WI38 (cell line): ENCODE results near the gene CNOT9.
A peak's percentile ranks its signal among the peaks of the same experiment; 100 is the strongest.

ENCODE experiments used
- H3K4me3 ChIP-seq: 2 replicates; pipeline ENCODE4 v1.5.1; 2011; ENCODE audit warnings: low read depth, mild to moderate bottlenecking, control low read depth, low read length
- TF ChIP-seq, protein P1 (sequence below): IDR thresholded peaks from 2 replicates; pipeline ENCODE4 v1.5.1; 2012; ENCODE audit warnings: low read depth, mild to moderate bottlenecking, control low read depth, low read length

CNOT9 gene

DNA sequence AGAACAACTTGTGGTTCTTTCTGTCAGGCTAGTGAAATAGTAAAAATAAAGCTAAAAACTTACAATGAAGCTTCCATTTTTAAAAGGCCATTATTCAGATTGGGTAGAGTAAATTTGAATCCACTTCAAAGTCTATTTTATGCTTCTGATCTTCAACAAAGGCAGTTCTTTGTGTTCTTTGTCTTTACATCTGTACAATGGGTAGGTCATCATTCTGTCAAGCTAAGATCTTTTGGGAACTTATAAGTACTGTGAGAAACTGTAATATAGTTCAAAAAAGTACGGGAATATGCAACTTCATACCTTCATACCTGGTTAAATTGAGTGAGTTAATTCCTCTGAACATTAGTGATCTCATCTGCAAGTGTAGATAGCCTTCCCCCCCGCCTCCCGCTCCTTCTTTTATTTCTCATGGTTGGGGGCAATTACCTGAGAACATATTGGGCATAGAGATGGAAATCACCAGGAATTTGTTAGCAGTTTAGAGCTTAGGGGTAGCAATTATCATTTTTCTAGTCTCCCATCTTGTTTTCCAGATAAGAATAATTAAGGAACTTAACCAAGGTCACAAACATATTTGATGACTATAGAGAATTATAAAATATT, 9.7 kb downstream of the CNOT9 start:
- TF ChIP-seq, protein P1, sequence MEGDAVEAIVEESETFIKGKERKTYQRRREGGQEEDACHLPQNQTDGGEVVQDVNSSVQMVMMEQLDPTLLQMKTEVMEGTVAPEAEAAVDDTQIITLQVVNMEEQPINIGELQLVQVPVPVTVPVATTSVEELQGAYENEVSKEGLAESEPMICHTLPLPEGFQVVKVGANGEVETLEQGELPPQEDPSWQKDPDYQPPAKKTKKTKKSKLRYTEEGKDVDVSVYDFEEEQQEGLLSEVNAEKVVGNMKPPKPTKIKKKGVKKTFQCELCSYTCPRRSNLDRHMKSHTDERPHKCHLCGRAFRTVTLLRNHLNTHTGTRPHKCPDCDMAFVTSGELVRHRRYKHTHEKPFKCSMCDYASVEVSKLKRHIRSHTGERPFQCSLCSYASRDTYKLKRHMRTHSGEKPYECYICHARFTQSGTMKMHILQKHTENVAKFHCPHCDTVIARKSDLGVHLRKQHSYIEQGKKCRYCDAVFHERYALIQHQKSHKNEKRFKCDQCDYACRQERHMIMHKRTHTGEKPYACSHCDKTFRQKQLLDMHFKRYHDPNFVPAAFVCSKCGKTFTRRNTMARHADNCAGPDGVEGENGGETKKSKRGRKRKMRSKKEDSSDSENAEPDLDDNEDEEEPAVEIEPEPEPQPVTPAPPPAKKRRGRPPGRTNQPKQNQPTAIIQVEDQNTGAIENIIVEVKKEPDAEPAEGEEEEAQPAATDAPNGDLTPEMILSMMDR, result no peak

DNA sequence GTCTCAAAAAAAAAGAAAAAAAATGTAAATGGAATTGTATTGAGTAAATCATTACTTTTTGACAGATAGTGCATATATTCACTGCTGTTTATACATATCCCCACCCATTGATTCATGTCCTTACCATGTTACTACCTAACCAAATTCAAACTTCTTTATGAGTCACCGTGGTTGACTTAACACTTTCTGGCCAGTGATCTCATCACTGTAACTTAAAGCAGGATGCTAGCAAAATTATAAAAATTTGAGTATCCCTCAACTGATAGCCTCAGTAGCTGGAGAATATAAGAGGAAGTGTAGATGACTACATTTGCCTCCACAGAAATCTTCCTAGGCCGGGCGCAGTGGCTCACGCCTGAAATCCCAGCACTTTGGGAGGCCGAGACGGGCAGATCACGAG, 13.4 kb downstream of the CNOT9 start:
- TF ChIP-seq, protein P1, result no peak
- H3K4me3 ChIP-seq, result no peak overlapping the region

More for the DNA sequence above, 9.7 kb downstream of the CNOT9 start:
- no peak overlapping the region for H3K4me3 ChIP-seq

- no peak overlapping the region for H3K4me3 ChIP-seq
- TF ChIP-seq, protein P1, result no peak
These were observed 15.6 kb downstream of the CNOT9 start for GRCh38 chr2:218583983-218584850.

DNA sequence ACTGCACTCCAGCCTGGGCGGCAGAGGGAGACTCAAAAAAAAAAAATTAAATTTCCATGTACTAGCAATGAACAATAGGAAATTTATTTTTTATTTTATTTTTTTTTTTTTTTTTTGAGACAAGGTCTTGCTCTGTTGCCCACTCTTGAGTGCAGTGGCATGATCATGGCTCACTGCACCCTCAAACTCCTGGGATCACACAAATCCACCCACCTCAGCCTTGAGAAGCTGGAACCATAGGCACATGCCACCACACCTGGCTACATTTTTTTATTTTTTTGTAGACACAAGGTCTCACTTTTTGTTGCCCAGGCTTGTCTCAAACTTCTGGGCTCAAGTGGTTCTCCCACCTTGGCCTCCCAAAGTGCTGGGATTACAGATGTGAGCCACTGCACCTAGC, 16.9 kb downstream of the CNOT9 start:
- TF ChIP-seq, protein P1, result no peak
- H3K4me3 ChIP-seq, result no peak overlapping the region

- H3K4me3 ChIP-seq, result no peak overlapping the region
- TF ChIP-seq, protein P1, result no peak
These were observed 36.8 kb downstream of the CNOT9 start for GRCh38 chr2:218605432-218605831.

- TF ChIP-seq, protein P1, result no peak
- peak within 1 kb of the TSS; percentile 36 for H3K4me3 ChIP-seq
These were observed 38.9 kb downstream of the CNOT9 start, which contains the start of gene PLCD4 for GRCh38 chr2:218607436-218608115. PLCD4 (plus strand) TSS chr2:218607899; CDS start chr2:218615740, 7,841 bp downstream.
